ENCODE measurements around the gene PRKCA. TPM values are rescaled to one million over a fixed set of nuclear protein-coding genes. Genes with fewer than 3 reads are reported as not detected.

PRKCA gene
- total and polyA plus RNA-seq, 9 of the 15 experiments (the other 6 are each of a cell fraction or from before 2014, with no cell fraction given) = 3.2 to 33.0 (median 17.8) TPM

DNA sequence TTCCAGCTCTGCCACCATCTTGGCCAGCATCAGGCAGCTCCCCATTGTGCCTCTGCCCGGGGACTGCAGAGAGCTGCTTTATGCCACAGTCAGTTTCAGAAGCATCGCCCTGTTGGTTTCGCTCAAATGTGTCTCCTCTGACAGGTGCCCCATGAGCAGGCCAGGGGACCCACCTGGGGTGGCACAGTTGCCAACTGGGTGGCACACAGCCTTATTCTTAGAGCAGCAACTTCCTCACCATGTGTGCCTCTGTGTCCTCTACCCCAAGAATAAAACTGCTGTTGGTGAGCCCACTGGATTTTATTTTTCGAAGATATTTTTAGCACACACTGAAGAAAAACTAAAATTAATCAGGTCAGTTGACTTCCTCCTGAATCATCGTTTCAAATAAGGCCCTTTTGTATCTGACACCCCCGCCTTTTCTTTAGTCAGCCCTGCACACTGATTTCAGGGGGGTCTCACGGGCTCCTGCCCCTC is 487.6 kb downstream of the PRKCA start:
- no TSS peak for BruUV-seq (replicated peaks)

More for the DNA sequence above, 487.6 kb downstream of the PRKCA start:
- POLR2A ChIA-PET = no interaction called here
- no peaks in the 10 kb centered on the region for H3K27me3 ChIP-seq (ENCODE audit: control insufficient read depth in 2 of 2, insufficient read depth in 2 of 2, low read length in 2 of 2)
- intact Hi-C loops (cut with micrococcal nuclease) (no loop called here), in situ Hi-C loops (cut with MboI) (no loop called here)
- H3K4me3 ChIP-seq = no peak overlapping the region
- no peak for TF ChIP-seq CEBPB (tag; IDR thresholded peaks at IDR 0.05)
- TF ChIP-seq XRCC5 (IDR thresholded peaks at IDR 0.05; ENCODE audit: low read depth, low read length) = no peak
- TF ChIP-seq, protein P1, sequence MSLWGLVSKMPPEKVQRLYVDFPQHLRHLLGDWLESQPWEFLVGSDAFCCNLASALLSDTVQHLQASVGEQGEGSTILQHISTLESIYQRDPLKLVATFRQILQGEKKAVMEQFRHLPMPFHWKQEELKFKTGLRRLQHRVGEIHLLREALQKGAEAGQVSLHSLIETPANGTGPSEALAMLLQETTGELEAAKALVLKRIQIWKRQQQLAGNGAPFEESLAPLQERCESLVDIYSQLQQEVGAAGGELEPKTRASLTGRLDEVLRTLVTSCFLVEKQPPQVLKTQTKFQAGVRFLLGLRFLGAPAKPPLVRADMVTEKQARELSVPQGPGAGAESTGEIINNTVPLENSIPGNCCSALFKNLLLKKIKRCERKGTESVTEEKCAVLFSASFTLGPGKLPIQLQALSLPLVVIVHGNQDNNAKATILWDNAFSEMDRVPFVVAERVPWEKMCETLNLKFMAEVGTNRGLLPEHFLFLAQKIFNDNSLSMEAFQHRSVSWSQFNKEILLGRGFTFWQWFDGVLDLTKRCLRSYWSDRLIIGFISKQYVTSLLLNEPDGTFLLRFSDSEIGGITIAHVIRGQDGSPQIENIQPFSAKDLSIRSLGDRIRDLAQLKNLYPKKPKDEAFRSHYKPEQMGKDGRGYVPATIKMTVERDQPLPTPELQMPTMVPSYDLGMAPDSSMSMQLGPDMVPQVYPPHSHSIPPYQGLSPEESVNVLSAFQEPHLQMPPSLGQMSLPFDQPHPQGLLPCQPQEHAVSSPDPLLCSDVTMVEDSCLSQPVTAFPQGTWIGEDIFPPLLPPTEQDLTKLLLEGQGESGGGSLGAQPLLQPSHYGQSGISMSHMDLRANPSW (CRISPR knock-in tag; IDR thresholded peaks at IDR 0.05) = no peak
- TF ChIP-seq, protein P2, sequence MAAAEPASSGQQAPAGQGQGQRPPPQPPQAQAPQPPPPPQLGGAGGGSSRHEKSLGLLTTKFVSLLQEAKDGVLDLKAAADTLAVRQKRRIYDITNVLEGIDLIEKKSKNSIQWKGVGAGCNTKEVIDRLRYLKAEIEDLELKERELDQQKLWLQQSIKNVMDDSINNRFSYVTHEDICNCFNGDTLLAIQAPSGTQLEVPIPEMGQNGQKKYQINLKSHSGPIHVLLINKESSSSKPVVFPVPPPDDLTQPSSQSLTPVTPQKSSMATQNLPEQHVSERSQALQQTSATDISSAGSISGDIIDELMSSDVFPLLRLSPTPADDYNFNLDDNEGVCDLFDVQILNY (CRISPR knock-in tag; IDR thresholded peaks at IDR 0.05) = no peak
- TF ChIP-seq NRF1 (conservative IDR thresholded peaks at IDR 0.05 in 1 of 2, IDR thresholded peaks at IDR 0.05 in 1 of 2) = no peak
- no peak for TF ChIP-seq JUNB (CRISPR knock-in tag; conservative IDR thresholded peaks at IDR 0.05)
- TF ChIP-seq RBM22 (IDR thresholded peaks at IDR 0.05; ENCODE audit: low read depth, low read length, poor library complexity, severe bottlenecking) = no peak
- TF ChIP-seq HOXB6 (CRISPR knock-in tag; IDR thresholded peaks at IDR 0.05; ENCODE audit: borderline replicate concordance) = no peak
- ATAC-seq = no peak
- no peak for DNase-seq (ENCODE audit: extremely low read depth in 1 of 4, low spot score in 3 of 4)
- H3K9ac ChIP-seq (ENCODE audit: insufficient read depth in 1 of 2, low read depth in 2 of 2, low read length in 2 of 2) = no peak overlapping the region
- no peaks in the 10 kb centered on the region for H4K20me1 ChIP-seq (replicated peaks; ENCODE audit: control insufficient read depth, insufficient read depth, low read length)
- no peaks in the 10 kb centered on the region for H3K79me2 ChIP-seq (ENCODE audit: control insufficient read depth, insufficient read depth, low read length)
- H3K9me3 ChIP-seq (replicated peaks; ENCODE audit: control insufficient read depth, insufficient read depth, low read depth, low read length) = no peaks in the 10 kb centered on the region
- no peak overlapping the region for H2AFZ ChIP-seq (ENCODE audit: low read depth, low read length)
- FAIRE-seq = no peak
- 82% methylated on average over 7 of the region's 7 CpGs for WGBS (ENCODE audit: insufficient coverage, low coverage, missing lambda C conversion rate)
- peaks cover 45% of the 10 kb centered on the region; the same call in 2 of the 3 replicates for H3K36me3 ChIP-seq (ENCODE audit: control insufficient read depth, insufficient read depth, low read length)
- no peak overlapping the region for H3K27ac ChIP-seq (ENCODE audit: extremely low read depth, low read depth, low read length)
- CTCF ChIA-PET (ENCODE audit: low intra/inter-chr PET ratio) = no interaction called here
- no peaks in the 10 kb centered on the region for H3K9me1 ChIP-seq (ENCODE audit: control insufficient read depth, insufficient read depth, low read length)
- no peak overlapping the region for H3K4me2 ChIP-seq (ENCODE audit: insufficient read depth, low read length)
- H3K4me1 ChIP-seq (replicated peaks in 1 of 2; ENCODE audit: control insufficient read depth in 2 of 2, insufficient read depth in 2 of 2, low read length in 2 of 2) = no peaks in the 10 kb centered on the region

Measured in K562 (cell line).